Testis (tissue), 3 donors: ENCODE measurements around the gene KCNAB1. TPM values are rescaled to one million over a fixed set of nuclear protein-coding genes. Genes with fewer than 3 reads are reported as not detected.

ENCODE experiments used
- DNase-seq: peaks from one replicate; pipeline ENCODE4 v3.0.0-alpha.2; 2019
- H3K27ac ChIP-seq, 2 donors: fragments of 200-600 bp; sonication (generic); one replicate each; pipeline ENCODE4 v1.5.1; 2019
- H3K27me3 ChIP-seq: fragments of 200-600 bp; sonication (generic); one replicate; pipeline ENCODE4 v1.5.1; 2019
- H3K36me3 ChIP-seq: fragments of 200-600 bp; sonication (generic); one replicate; pipeline ENCODE4 v1.5.1; 2017; ENCODE audit warnings: low read depth; ENCODE audit errors: missing control alignments
- H3K4me1 ChIP-seq: fragments of 200-600 bp; sonication (generic); one replicate; pipeline ENCODE4 v1.5.1; 2019
- H3K4me3 ChIP-seq, 2 donors: fragments of 200-600 bp; sonication (generic); one replicate each; pipeline ENCODE4 v1.5.1; 2017 to 2019
- H3K9me3 ChIP-seq: fragments of 200-600 bp; sonication (generic); one replicate; pipeline ENCODE4 v1.5.1; 2017
- POLR2A ChIP-seq: fragments of 450-650 bp; IDR thresholded peaks from one replicate; pipeline ENCODE4 v1.6.1; 2017; ENCODE audit warnings: antibody characterized with exemption, mild to moderate bottlenecking, moderate library complexity
- WGBS, 2 donors: methylation state at CpG; one replicate each; pipeline ENCODE4 v1.1.5; 2018; 5-methylcytosine and 5-hydroxymethylcytosine counted together
- intact Hi-C: fragments of 100-400 bp; cut with DNase I; formaldehyde crosslinking; loops from one replicate; pipeline ENCODE4 v1.15.1; 2023; ENCODE audit warnings: low total_unique reads
- polyA plus RNA-seq: library from polyadenylated mRNA; stranded (reverse); fragments of 350-450 nt; fragmentation: Illumina TruSeq; extraction: RNeasy Lipid Tissue Mini Kit (QIAGEN cat#74804); gene quantifications from one replicate; pipeline ENCODE4 v1.2.3, GENCODE V29; 2014; ENCODE audit warnings: low read depth, low replicate concordance; ENCODE audit not compliant: insufficient read depth
- total RNA-seq, 2 donors: library from RNA; depleted of rRNA; stranded (reverse); fragments of >200 nt; gene quantifications; one replicate each; pipeline ENCODE4 v1.2.3, GENCODE V29; 2016
- TF ChIP-seq, protein P1 (sequence below), 3 experiments: fragments of 450-650 bp in 2 of 3; fragments of 200-600 bp in 1 of 3; sonication (generic) in 1 of 3; IDR thresholded peaks; one replicate each; pipeline ENCODE4 v1.5.1; 2016 to 2019; ENCODE audit warnings: antibody characterized with exemption in 3 of 3, mild to moderate bottlenecking in 2 of 3, moderate library complexity in 1 of 3

Gene KCNAB1
- total and polyA plus RNA-seq, 3 donors from 2014 or later: 3.8 to 8.9 (median 5.7) TPM

GRCh38 chr3:156554515-156554841, 434.1 kb downstream of the KCNAB1 start:
- Histone ChIP-seq H3K36me3 (no peaks in the 10 kb centered on the region), H3K9me3 (no peaks in the 10 kb centered on the region), H3K27ac (peak overlapping the region; percentile 73 to 83), H3K27me3 (no peaks in the 10 kb centered on the region), H3K4me1 (peaks cover 15% of the 10 kb centered on the region), H3K4me3 (peak overlapping the region; percentile 82 to 83)
- intact Hi-C loops: loop anchor here (10.0 kb wide), 1 partner anchor 120 kb away; the partner anchor contains the start of gene TIPARP
- 0 to 1% methylated on average over 10 to 11 of the region's 11 CpGs for WGBS, 2 donors
- TF ChIP-seq POLR2A: no peak
- TF ChIP-seq, protein P1, sequence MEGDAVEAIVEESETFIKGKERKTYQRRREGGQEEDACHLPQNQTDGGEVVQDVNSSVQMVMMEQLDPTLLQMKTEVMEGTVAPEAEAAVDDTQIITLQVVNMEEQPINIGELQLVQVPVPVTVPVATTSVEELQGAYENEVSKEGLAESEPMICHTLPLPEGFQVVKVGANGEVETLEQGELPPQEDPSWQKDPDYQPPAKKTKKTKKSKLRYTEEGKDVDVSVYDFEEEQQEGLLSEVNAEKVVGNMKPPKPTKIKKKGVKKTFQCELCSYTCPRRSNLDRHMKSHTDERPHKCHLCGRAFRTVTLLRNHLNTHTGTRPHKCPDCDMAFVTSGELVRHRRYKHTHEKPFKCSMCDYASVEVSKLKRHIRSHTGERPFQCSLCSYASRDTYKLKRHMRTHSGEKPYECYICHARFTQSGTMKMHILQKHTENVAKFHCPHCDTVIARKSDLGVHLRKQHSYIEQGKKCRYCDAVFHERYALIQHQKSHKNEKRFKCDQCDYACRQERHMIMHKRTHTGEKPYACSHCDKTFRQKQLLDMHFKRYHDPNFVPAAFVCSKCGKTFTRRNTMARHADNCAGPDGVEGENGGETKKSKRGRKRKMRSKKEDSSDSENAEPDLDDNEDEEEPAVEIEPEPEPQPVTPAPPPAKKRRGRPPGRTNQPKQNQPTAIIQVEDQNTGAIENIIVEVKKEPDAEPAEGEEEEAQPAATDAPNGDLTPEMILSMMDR (IDR thresholded peaks at IDR 0.05): no peak
- DNase-seq: peak; percentile 41

GRCh38 chr3:156554842-156555687, 434.7 kb downstream of the KCNAB1 start, which contains the start of gene SSR3:
Gene SSR3, minus strand, starts transcription at chr3:156555117. Its CDS starts 28 bp downstream, at chr3:156555089.
- Histone ChIP-seq H3K4me3 (peak within 1 kb of the TSS; percentile 82 to 83), H3K9me3 (no peaks in the 10 kb centered on the region), H3K27me3 (no peaks in the 10 kb centered on the region), H3K36me3 (no peaks in the 10 kb centered on the region), H3K4me1 (peaks cover 15% of the 10 kb centered on the region), H3K27ac (peak within 1 kb of the TSS; percentile 73 to 83)
- WGBS, 2 donors: 3 to 4% methylated on average over 40 to 59 of the region's 60 CpGs
- peak; percentile 100 for DNase-seq
- TF ChIP-seq POLR2A: peak; percentile 75
- TF ChIP-seq, protein P1 (IDR thresholded peaks at IDR 0.05): peak in 2 of 3 experiments; percentile 33 to 66
- intact Hi-C loops: loop anchor here (10.0 kb wide), 1 partner anchor 120 kb away; the partner anchor contains the start of gene TIPARP

DNA sequence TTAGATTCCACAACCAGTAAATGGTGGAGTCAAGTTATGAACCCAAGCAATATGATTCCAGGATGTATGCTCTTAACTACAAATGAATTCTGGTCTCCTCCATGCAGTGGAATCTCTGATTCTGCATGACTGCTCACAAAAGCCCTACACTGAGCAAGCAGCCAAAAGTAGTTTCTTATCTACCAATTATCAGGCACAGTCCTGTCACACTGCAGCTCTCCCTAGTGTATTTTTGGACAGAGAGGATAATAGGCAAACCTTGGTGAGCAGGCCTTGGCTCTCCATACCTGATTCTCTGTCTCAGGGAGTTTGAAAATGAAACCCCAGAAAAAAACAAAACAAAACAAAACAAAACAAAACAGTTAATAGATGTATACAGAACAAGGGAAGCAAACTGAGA, 438.0 kb downstream of the KCNAB1 start:
- intact Hi-C loops: loop anchor here (10.0 kb wide), 1 partner anchor 116 kb away; the partner anchor contains the start of gene TIPARP
- Histone ChIP-seq H3K9me3 (no peaks in the 10 kb centered on the region), H3K27me3 (no peaks in the 10 kb centered on the region), H3K27ac (no peak overlapping the region), H3K36me3 (no peaks in the 10 kb centered on the region), H3K4me3 (no peak overlapping the region), H3K4me1 (no peaks in the 10 kb centered on the region)
- TF ChIP-seq POLR2A: no peak
- TF ChIP-seq, protein P1 (IDR thresholded peaks at IDR 0.05): no peak
- DNase-seq: no peak

- no peaks in the 10 kb centered on the region for H3K9me3 ChIP-seq
- TF ChIP-seq, protein P1 (IDR thresholded peaks at IDR 0.05): no peak
- no peak for TF ChIP-seq POLR2A
- no peaks in the 10 kb centered on the region for H3K36me3 ChIP-seq
- intact Hi-C loops: loop anchor here (10.0 kb wide), 1 partner anchor 115 kb away; the partner anchor contains the start of gene TIPARP
- no peak overlapping the region for H3K4me3 ChIP-seq
- 46 to 67% methylated on average over 1 of the region's 1 CpG for WGBS, 2 donors
- DNase-seq: no peak
- H3K4me1 ChIP-seq: no peaks in the 10 kb centered on the region
- H3K27me3 ChIP-seq: no peaks in the 10 kb centered on the region
- no peak overlapping the region for H3K27ac ChIP-seq
Observed at GRCh38 chr3:156559321-156559720, 438.9 kb downstream of the KCNAB1 start.
